ENCODE data around the gene ERP44.

ERP44 gene

DNA sequence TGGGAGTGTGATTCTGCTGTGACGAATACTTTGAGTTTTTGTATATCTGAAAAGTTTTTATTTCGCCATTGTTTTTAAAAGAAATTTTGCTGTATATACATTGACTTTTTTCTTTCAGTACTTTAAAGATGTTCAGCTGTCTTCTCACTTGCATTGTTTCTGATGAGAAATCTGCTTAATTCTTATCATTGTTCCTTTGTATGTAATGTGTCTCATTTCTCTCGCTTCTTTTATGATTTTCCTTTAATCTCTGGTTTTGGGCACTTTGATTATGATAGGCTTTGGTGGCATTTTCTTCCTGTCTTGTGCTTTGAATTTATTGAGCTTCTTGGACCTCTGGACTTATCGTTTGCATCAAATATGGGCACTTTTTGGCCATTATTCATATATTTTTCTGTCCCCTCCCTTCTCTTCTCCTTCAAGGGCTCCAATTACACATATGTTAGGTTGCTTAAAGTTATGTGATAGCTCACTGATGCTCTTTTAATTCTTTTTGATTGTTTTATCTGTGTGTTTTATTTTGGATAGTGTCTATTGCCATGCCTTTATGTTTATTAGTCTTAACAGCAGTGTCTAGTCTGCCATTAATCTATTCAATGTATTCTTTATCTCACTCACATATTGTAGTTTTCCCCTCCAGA lies 161.7 kb downstream of the ERP44 start:
- no peak for DNase-seq (ENCODE audit: low read depth)

DNA sequence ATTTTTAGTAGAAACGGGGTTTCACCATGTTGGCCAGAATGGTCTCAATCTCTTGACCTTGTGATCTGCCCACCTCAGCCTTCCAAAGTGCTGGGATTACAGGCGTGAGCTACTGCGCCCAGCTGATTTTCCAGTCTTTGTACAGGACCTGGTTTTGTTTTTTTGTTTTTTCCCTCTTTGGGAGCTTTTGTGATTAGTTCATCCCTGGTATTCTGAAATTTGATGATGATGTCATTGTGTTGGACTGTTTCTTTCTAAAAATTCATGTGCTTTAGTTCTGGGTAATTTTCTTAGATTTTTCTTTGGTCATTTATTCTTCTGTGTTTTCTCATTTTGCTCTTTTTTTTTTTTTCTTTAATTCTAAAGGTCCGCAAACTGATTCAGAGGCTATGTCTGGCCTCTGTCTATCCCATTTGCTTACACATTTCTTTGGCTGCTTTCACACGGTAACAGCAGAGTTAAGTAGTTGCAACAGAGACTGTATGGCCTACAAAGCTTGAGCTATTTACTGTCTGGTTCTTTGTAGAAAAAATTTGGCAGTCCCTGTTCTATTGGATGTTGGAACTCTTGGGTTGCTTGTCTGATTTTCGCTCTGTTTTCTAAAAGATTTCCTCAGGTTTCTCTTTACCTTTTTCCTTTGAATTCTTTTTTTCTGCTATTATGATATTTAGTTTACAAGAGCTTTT lies 167.5 kb downstream of the ERP44 start:
- DNase-seq (ENCODE audit: low read depth), result no peak

DNA sequence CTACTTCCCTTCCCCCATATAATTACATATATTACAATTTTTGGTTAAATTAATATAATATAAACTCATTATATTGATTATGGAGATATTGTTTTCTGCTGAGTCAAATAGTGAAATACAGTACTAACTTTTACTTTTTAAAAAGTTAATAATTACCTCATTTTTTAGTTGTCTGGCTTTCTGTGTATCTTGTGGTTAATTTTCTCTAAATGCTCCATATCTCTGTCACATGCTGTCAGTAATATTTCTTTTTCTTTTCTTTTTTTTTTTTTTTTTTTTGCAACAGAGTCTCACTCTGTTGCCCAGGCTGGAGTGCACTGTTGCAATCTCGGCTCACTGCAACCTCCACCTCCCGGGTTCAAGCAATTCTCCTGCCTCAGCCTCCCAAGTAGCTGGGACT lies 169.1 kb downstream of the ERP44 start:
- DNase-seq (ENCODE audit: low read depth), result no peak
